ENCODE measurements around the gene CRABP1. TPM values are rescaled to one million over a fixed set of nuclear protein-coding genes. Genes with fewer than 3 reads are reported as not detected.
A peak's percentile ranks its signal among the peaks of the same experiment; 100 is the strongest.

Gene CRABP1
- total RNA-seq, 2 donors from 2014 or later: 1.3 to 1.5 TPM

DNA sequence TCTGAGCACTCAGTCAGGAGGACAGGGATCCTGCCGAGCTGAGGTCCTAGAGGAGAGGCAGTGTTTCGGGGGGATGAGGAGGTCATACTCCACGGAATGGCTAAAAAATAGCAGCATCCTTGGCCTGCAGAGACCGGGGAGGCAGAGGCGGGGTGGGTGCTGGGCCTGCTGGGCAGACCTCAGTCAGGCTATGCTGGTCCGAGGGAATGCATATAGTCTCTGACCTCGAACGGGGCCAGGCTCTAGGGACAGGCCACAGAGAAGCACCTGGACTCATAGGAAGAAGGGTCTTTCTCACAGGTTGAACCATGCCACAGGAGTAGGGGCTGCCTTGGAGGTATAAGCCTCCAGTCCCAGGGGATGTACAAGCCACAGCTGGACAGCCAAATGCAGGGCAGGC lies 26.8 kb upstream of the CRABP1 start:
- Histone ChIP-seq H3K27me3 (no peaks in the 10 kb centered on the region), H3K9me3 (no peaks in the 10 kb centered on the region), H3K27ac (no peak overlapping the region), H3K4me3 (no peak overlapping the region), H3K36me3 (no peaks in the 10 kb centered on the region), H3K4me1 (no peaks in the 10 kb centered on the region), H3K9ac (ENCODE audit: low read depth in 2 of 2, low read length in 2 of 2) (no peak overlapping the region)
- intact Hi-C loops (cut with DNase I): loop anchor here (5.0 kb wide), 1 partner anchor 109 kb away; no protein-coding TSS in a partner anchor
- no peak for DNase-seq
- TF ChIP-seq, protein P1, sequence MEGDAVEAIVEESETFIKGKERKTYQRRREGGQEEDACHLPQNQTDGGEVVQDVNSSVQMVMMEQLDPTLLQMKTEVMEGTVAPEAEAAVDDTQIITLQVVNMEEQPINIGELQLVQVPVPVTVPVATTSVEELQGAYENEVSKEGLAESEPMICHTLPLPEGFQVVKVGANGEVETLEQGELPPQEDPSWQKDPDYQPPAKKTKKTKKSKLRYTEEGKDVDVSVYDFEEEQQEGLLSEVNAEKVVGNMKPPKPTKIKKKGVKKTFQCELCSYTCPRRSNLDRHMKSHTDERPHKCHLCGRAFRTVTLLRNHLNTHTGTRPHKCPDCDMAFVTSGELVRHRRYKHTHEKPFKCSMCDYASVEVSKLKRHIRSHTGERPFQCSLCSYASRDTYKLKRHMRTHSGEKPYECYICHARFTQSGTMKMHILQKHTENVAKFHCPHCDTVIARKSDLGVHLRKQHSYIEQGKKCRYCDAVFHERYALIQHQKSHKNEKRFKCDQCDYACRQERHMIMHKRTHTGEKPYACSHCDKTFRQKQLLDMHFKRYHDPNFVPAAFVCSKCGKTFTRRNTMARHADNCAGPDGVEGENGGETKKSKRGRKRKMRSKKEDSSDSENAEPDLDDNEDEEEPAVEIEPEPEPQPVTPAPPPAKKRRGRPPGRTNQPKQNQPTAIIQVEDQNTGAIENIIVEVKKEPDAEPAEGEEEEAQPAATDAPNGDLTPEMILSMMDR (IDR thresholded peaks at IDR 0.05): no peak

DNA sequence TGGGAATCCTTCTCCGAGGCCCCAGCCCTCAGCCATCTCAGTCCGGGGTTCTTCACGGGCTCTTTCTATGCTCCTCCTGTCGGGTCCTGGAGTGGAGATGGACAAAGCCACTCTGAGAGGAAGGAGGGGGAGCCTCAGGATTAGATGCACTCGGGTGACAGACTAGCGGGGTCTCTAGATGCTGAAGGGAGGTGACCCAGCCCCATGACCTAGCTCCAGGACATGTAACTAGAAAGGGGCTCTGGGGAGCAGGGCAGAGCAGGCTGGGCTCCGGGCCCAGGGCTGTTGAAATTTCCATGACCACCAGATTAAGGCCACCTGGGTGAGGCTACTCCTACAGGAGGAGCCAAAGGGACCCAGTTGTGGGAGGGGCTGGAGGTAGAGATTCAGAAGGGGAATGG lies 26.0 kb upstream of the CRABP1 start:
- intact Hi-C loops (cut with DNase I): loop anchor here (5.0 kb wide), 1 partner anchor 108 kb away; no protein-coding TSS in a partner anchor
- no peak for DNase-seq

DNA sequence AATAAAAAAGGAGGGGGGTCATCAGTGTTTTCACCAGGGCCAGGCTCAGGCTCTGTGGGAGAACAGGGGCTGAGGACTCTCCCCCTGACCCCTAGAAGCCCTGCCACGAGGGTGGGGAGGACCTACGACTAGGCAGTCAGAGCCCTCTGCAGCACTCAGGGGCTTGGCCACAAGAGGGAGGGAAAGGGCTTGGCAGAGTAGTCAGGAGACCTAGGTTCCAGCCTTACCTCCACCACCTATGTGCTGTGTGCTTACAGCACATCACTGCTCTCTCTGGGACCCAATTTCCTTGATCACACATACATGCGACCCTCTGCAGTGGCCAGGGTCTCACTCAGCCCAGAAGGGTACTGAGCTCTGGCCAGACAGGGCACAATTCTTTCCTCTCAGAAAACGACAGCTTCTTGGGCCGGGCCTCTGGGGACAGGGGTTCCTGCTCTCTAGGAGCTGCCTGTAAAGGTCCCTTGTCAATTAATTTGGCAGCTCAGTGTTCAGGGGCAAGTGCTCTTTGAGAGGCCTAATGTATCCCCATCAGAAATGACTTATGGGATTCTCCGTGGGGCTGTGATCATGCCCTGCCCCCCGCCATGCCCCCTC lies 24.4 kb upstream of the CRABP1 start:
- Histone ChIP-seq H3K27me3 (no peaks in the 10 kb centered on the region), H3K4me1 (no peaks in the 10 kb centered on the region), H3K9me3 (no peaks in the 10 kb centered on the region), H3K9ac (ENCODE audit: low read depth in 2 of 2, low read length in 2 of 2) (peak overlapping the region in 1 of 2 donors; percentile 78), H3K36me3 (no peaks in the 10 kb centered on the region), H3K27ac (peak overlapping the region; percentile 49), H3K4me3 (no peak overlapping the region)
- intact Hi-C loops (cut with DNase I): no loop called here
- peak; percentile 52 for DNase-seq
- TF ChIP-seq, protein P1 (IDR thresholded peaks at IDR 0.05): peak; percentile 20

More for the DNA sequence above, 26.0 kb upstream of the CRABP1 start:
- H3K4me3 ChIP-seq: no peak overlapping the region
- no peaks in the 10 kb centered on the region for H3K9me3 ChIP-seq
- no peak overlapping the region for H3K27ac ChIP-seq
- no peaks in the 10 kb centered on the region for H3K27me3 ChIP-seq
- H3K36me3 ChIP-seq: no peaks in the 10 kb centered on the region
- no peaks in the 10 kb centered on the region for H3K4me1 ChIP-seq
- TF ChIP-seq, protein P1 (IDR thresholded peaks at IDR 0.05): no peak
- H3K9ac ChIP-seq (ENCODE audit: low read depth in 2 of 2, low read length in 2 of 2): no peak overlapping the region

DNA sequence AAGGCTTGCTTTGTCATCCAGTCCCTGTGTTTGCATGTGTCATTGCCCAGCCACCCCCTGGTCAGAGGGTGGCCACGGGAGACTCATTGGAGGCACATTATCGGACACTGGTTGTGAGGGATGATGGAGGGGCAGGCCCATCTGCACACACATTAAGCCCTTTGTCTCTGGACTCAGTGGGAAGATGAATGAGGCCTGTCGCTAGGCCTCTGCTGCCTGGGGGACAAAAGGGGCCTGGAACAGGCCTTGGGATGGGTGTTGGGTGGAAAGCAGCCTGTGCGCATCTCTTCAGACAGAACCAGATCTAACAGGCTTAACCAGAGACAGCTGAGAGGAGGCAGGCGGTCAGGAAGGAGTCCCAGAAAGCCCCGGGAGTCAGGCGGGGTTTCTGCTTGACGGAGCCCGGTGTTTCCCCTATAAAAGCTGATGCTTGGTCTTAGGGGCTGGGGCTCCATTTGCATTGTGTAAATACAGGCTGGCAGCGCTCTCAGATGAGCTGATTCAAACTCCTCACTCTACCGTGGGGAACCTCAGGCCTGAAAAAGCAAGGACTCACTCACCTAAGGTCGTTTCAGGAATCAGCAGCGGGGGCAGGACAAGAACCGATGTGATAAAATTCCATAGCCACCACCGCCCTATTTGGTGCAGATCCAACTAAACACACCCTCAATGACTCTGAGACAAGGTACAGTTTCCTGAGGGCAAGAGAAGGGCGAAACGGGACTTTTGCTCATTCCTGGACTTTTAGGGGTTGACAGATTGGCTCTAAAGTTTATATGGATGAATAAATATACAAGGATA lies 23.7 kb upstream of the CRABP1 start:
- TF ChIP-seq, protein P1 (IDR thresholded peaks at IDR 0.05): no peak
- peak overlapping the region in 1 of 2 donors; percentile 78 for H3K9ac ChIP-seq (ENCODE audit: low read depth in 2 of 2, low read length in 2 of 2)
- no peaks in the 10 kb centered on the region for H3K36me3 ChIP-seq
- H3K9me3 ChIP-seq: no peaks in the 10 kb centered on the region
- no peaks in the 10 kb centered on the region for H3K4me1 ChIP-seq
- H3K4me3 ChIP-seq: no peak overlapping the region
- intact Hi-C loops (cut with DNase I): no loop called here
- DNase-seq: peak; percentile 88
- no peaks in the 10 kb centered on the region for H3K27me3 ChIP-seq
- peak overlapping the region; percentile 49 for H3K27ac ChIP-seq

DNA sequence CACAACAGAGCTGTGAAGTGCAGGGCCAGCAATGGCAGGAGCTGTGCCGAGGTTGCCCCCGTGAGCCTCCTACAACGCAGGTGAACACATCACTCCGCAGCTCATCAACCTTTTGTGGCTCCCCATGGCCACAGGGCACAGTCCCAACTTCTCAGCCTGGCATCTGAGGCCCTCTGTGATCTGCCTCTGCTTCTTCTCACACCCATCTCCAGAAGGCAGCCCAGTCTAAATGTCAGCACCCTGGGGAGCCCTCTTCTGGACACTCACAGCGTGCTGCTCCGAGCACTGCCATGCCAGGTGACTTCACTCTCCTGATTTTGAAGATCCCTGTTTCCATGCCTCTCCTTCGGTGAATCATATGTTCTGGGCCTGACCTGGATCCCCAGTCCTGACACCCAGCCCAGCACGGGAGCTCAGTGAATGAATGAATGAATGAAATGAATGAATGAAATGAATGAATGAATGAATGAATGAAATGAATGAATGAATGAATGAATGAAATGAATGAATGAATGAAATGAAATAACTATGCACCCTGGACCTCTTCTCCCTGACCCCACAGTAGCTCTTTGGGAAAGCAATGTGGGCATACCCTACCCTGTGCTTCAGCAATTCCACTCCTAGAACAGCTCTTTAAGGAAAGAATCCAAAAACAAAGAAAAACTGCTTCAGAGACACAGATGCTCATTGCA lies 22.9 kb upstream of the CRABP1 start:
- H3K9me3 ChIP-seq: no peaks in the 10 kb centered on the region
- no peaks in the 10 kb centered on the region for H3K4me1 ChIP-seq
- H3K27ac ChIP-seq: peak overlapping the region; percentile 49
- H3K36me3 ChIP-seq: no peaks in the 10 kb centered on the region
- H3K9ac ChIP-seq (ENCODE audit: low read depth in 2 of 2, low read length in 2 of 2): peak overlapping the region in 1 of 2 donors; percentile 78
- peak; percentile 63 for DNase-seq
- TF ChIP-seq, protein P1 (IDR thresholded peaks at IDR 0.05): no peak
- intact Hi-C loops (cut with DNase I): no loop called here
- H3K27me3 ChIP-seq: no peaks in the 10 kb centered on the region
- H3K4me3 ChIP-seq: no peak overlapping the region

Data from colonic mucosa (tissue), 4 donors.